Adrenal gland (tissue), 12 donors: ENCODE data around the gene SNED1. TPM values are rescaled to one million over a fixed set of nuclear protein-coding genes. Genes with fewer than 3 reads are reported as not detected.
A peak's percentile ranks its signal among the peaks of the same experiment; 100 is the strongest.

Experiments
- DNase-seq, 7 donors: peaks; one replicate each; pipeline ENCODE4 v3.0.0-alpha.2; 2019 to 2020
- H3K27ac ChIP-seq, 5 donors: fragments of 200-600 bp; sonication (generic) in 4 of 5; 1 replicate in 3 of 5; 2 replicates in 2 of 5; pipeline versions ENCODE4 v1.5.1 to v1.8.0; 2016 to 2020; ENCODE audit warnings: mild to moderate bottlenecking in 1 of 5
- H3K27me3 ChIP-seq: fragments of 200-600 bp; 2 replicates; pipeline ENCODE4 v1.8.0; 2021
- H3K36me3 ChIP-seq, 2 donors: fragments of 200-600 bp; replicated peaks in 1 of 2; 1 replicate in 1 of 2; 2 replicates in 1 of 2; pipeline versions ENCODE4 v1.5.1 to v1.8.0; 2018 to 2022
- H3K4me1 ChIP-seq, 2 donors: fragments of 200-600 bp; replicated peaks in 1 of 2; 1 replicate in 1 of 2; 2 replicates in 1 of 2; pipeline versions ENCODE4 v1.5.1 to v1.8.0; 2018 to 2021
- H3K4me3 ChIP-seq, 4 donors: fragments of 200-600 bp; sonication (generic) in 3 of 4; one replicate each; pipeline ENCODE4 v1.5.1; 2016 to 2018
- H3K9me3 ChIP-seq, 3 donors: fragments of 200-600 bp; sonication (generic) in 1 of 3; replicated peaks in 1 of 3; 1 replicate in 2 of 3; 2 replicates in 1 of 3; pipeline versions ENCODE4 v1.5.1 to v1.8.0; 2016 to 2021
- CTCF ChIP-seq, 6 experiments: fragments of 450-650 bp in 4 of 6; fragments of 200-600 bp in 2 of 6; sonication (generic) in 1 of 6; IDR thresholded peaks; 1 replicate in 5 of 6; 2 replicates in 1 of 6; pipeline versions ENCODE4 v1.5.1 to v1.8.0; 2016 to 2021; ENCODE audit warnings: antibody characterized with exemption in 6 of 6, mild to moderate bottlenecking in 2 of 6, moderate library complexity in 1 of 6
- POLR2A ChIP-seq, 2 donors: fragments of 450-650 bp; IDR thresholded peaks; one replicate each; pipeline ENCODE4 v1.6.1; 2017; ENCODE audit warnings: antibody characterized with exemption in 2 of 2, mild to moderate bottlenecking in 2 of 2, moderate library complexity in 1 of 2
- WGBS, 4 donors: extraction: QIAGEN DNeasy Blood & Tissue Kit in 2 of 4; methylation state at CpG; one replicate each; pipeline versions ENCODE4 v1.1.5 to v1.1.7; 2013 to 2017; 5-methylcytosine and 5-hydroxymethylcytosine counted together
- intact Hi-C, 2 donors: fragments of 100-400 bp; cut with DNase I; formaldehyde crosslinking; loops; one replicate each; pipeline versions ENCODE4 v1.14.1 to v1.15.0; 2022 to 2023
- polyA plus RNA-seq, 3 donors: library from polyadenylated mRNA; stranded (reverse); fragments of 200-250 nt in 2 of 3; fragments of 350-450 nt in 1 of 3; fragmentation: Illumina TruSeq in 1 of 3; extraction: RNeasy Lipid Tissue Mini Kit (QIAGEN cat#74804) in 1 of 3; gene quantifications; one replicate each; pipeline ENCODE4 v1.2.3, GENCODE V29; 2013 to 2014
- total RNA-seq, 9 donors: library from RNA; depleted of rRNA in 4 of 9; stranded (reverse); fragments of >200 nt in 4 of 9; fragments of 120-200 nt in 1 of 9; fragmentation: NEBNext Ultra II Directional in 1 of 9; extraction: Animal tissue kit (Norgen Biotek cat#: 25700) in 1 of 9; gene quantifications; one replicate each; pipeline versions ENCODE4 v1.1.0 to v1.2.4, GENCODE V29; 2013 to 2023
- donor health status: healthy with polysubstance abuse.
- donor health status: Bipolar disorder and iron deficiency.
- donor health status: DM: yes; HTN: yes; CAD: no.
- donor health status: DM: no; HTN: no; CAD: no.
- donor health status: DM: no; HTN: no; CAD: no.
- donor health status: DM: yes; HTN: yes; CAD: no.

SNED1 gene
- total and polyA plus RNA-seq, 12 donors, result 3.1 to 59.5 (median 22.9) TPM

GRCh38 chr2:240999873-241000541, 1.6 kb downstream of the SNED1 start:
- no peaks in the 10 kb centered on the region for H3K27me3 ChIP-seq
- intact Hi-C loops, result no loop called here
- H3K9me3 ChIP-seq, result peaks cover 0 to 14% (median 8%) of the 10 kb centered on the region in 3 donors
- DNase-seq, result peak in 3 of 7 donors; percentile 27 to 49 (median 28)
- 82 to 89% (median 85%) methylated on average over 16 to 19 of the region's 19 CpGs for WGBS, 4 donors
- H3K4me1 ChIP-seq, result peaks cover 34 to 39% of the 10 kb centered on the region in 2 donors
- TF ChIP-seq POLR2A (IDR thresholded peaks at IDR 0.05) (no peak), CTCF (IDR thresholded peaks at IDR 0.05) (no peak)
- no peaks in the 10 kb centered on the region for H3K36me3 ChIP-seq
- H3K27ac ChIP-seq, result peak overlapping the region in 2 of 5 donors; percentile 65 to 94
- peak overlapping the region in 2 of 4 donors; percentile 33 to 97 for H3K4me3 ChIP-seq

- Histone ChIP-seq H3K9me3 (peaks cover 0 to 18% (median 8%) of the 10 kb centered on the region in 3 donors), H3K27ac (no peak overlapping the region), H3K4me1 (peaks cover 26 to 30% of the 10 kb centered on the region in 2 donors), H3K27me3 (no peaks in the 10 kb centered on the region), H3K36me3 (no peaks in the 10 kb centered on the region), H3K4me3 (no peak overlapping the region)
- peak in 3 of 7 donors; percentile 15 to 46 (median 21) for DNase-seq
- TF ChIP-seq POLR2A (IDR thresholded peaks at IDR 0.05) (no peak), CTCF (IDR thresholded peaks at IDR 0.05) (no peak)
- WGBS, 4 donors, result 86 to 94% (median 90%) methylated on average over 9 of the region's 9 CpGs
- intact Hi-C loops, result no loop called here
Observed at GRCh38 chr2:241000831-241001321, 2.5 kb downstream of the SNED1 start.

- peaks cover 0 to 18% (median 8%) of the 10 kb centered on the region in 3 donors for H3K9me3 ChIP-seq
- H3K27me3 ChIP-seq, result no peaks in the 10 kb centered on the region
- peaks cover 19 to 22% of the 10 kb centered on the region in 2 donors for H3K4me1 ChIP-seq
- no peak overlapping the region for H3K27ac ChIP-seq
- TF ChIP-seq POLR2A (IDR thresholded peaks at IDR 0.05), result no peak
- no peak for TF ChIP-seq CTCF (IDR thresholded peaks at IDR 0.05)
- 91 to 94% (median 93%) methylated on average over 14 to 21 of the region's 21 CpGs for WGBS, 4 donors
- intact Hi-C loops, result no loop called here
- peak in 1 of 7 donors; percentile 42 for DNase-seq
- H3K36me3 ChIP-seq, result no peaks in the 10 kb centered on the region
- no peak overlapping the region for H3K4me3 ChIP-seq
Observed at GRCh38 chr2:241001413-241002274, 3.2 kb downstream of the SNED1 start.
